ENCODE measurements around the gene GCSAML.

DNA sequence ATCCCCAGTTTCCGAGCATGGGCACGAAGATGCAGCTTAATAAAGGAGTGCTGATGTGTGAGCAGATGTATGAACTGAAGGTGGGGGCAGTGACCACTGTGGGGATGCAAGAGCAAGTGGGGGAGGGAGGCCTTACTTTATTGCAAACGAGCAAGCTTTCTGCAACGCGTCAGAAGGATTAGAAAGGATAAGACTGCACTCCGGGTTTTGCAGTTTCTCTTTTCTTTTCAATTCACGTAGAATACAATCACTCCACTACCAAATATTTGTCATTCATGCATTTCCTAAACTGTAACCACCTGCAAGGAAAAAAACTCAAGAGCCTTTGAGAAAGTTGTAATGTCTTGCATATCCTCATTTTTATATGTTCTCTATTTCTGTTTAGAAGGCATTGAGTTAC, 8.4 kb upstream of the GCSAML start:
- TF ChIP-seq, protein P1, sequence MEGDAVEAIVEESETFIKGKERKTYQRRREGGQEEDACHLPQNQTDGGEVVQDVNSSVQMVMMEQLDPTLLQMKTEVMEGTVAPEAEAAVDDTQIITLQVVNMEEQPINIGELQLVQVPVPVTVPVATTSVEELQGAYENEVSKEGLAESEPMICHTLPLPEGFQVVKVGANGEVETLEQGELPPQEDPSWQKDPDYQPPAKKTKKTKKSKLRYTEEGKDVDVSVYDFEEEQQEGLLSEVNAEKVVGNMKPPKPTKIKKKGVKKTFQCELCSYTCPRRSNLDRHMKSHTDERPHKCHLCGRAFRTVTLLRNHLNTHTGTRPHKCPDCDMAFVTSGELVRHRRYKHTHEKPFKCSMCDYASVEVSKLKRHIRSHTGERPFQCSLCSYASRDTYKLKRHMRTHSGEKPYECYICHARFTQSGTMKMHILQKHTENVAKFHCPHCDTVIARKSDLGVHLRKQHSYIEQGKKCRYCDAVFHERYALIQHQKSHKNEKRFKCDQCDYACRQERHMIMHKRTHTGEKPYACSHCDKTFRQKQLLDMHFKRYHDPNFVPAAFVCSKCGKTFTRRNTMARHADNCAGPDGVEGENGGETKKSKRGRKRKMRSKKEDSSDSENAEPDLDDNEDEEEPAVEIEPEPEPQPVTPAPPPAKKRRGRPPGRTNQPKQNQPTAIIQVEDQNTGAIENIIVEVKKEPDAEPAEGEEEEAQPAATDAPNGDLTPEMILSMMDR (tag by site-specific recombination; IDR thresholded peaks at IDR 0.05): no peak
- TF ChIP-seq ZNF16 (tag by site-specific recombination; IDR thresholded peaks at IDR 0.05; ENCODE audit: low read depth): no peak

Data from HEK293 (cell line).